NT2/D1 (cell line): ENCODE data around the gene SKAP1.

Experiments
- SUZ12 ChIP-seq: IDR thresholded peaks from 2 replicates; pipeline ENCODE4 v1.6.1; 2011; ENCODE audit not compliant: insufficient read length, insufficient read depth; ENCODE audit errors: extremely low read depth
- YY1 ChIP-seq: IDR thresholded peaks from 2 replicates; pipeline ENCODE4 v1.6.1; 2011; ENCODE audit not compliant: insufficient read length, insufficient read depth
- ZNF274 ChIP-seq: IDR thresholded peaks from 2 replicates; pipeline ENCODE4 v1.6.1; 2011; ENCODE audit warnings: mild to moderate bottlenecking, low read depth, low read length

- TF ChIP-seq YY1 (no peak), ZNF274 (no peak), SUZ12 (no peak)
Measured at GRCh38 chr17:48426019-48426665, 3.9 kb downstream of the SKAP1 start.
